HG02885 (cell line): ENCODE results near the gene HRK.
"Not testable (repeated sequence)": the region's sequence is repeated elsewhere in the genome, so short reads cannot be mapped to it uniquely, and the experiment has no call there.

Experiments
- ATAC-seq: cut with Tn5 transposase; IDR thresholded peaks from one replicate; pipeline ENCODE4 v1.9.1; 2021; ENCODE audit warnings: mild to moderate bottlenecking; ENCODE audit not compliant: unreplicated experiment, poor library complexity

The HRK gene

GRCh38 chr12:116827432-116827831, 53.8 kb downstream of the HRK start:
- ATAC-seq: no peak

- ATAC-seq: no peak
Observed at GRCh38 chr12:116821291-116821690, 60.0 kb downstream of the HRK start.

GRCh38 chr12:116820064-116820656, 61.1 kb downstream of the HRK start:
- ATAC-seq: no peak

- ATAC-seq: peak; percentile 88
Observed at GRCh38 chr12:116818948-116819832, 62.1 kb downstream of the HRK start.

GRCh38 chr12:116818341-116818856, 62.8 kb downstream of the HRK start:
- no peak for ATAC-seq

- not testable (repeated sequence) for ATAC-seq
Observed at GRCh38 chr12:116814766-116815165, 66.5 kb downstream of the HRK start.

- ATAC-seq: no peak
Observed at GRCh38 chr12:116813271-116814041, 67.8 kb downstream of the HRK start.

- ATAC-seq: no peak
Observed at GRCh38 chr12:116812238-116812637, 69.0 kb downstream of the HRK start.

GRCh38 chr12:116808113-116809105, 72.8 kb downstream of the HRK start:
- no peak for ATAC-seq

GRCh38 chr12:116807546-116807945, 73.7 kb downstream of the HRK start:
- ATAC-seq: no peak

GRCh38 chr12:116806845-116807440, 74.3 kb downstream of the HRK start:
- ATAC-seq: no peak
